IPS-15b (cell line): ENCODE data around the gene TBXA2R.

Source experiments
- H3K27me3 ChIP-seq: one replicate; pipeline ENCODE4 v1.6.1; 2013; ENCODE audit warnings: low read length; ENCODE audit not compliant: control insufficient read depth, insufficient read depth
- H3K36me3 ChIP-seq: one replicate; pipeline ENCODE4 v1.6.1; 2013; ENCODE audit warnings: low read length; ENCODE audit not compliant: control insufficient read depth, insufficient read depth
- H3K4me1 ChIP-seq: one replicate; pipeline ENCODE4 v1.6.1; 2013; ENCODE audit warnings: mild to moderate bottlenecking, low read length; ENCODE audit not compliant: control insufficient read depth, insufficient read depth
- H3K4me3 ChIP-seq: one replicate; pipeline ENCODE4 v1.5.1; 2013; ENCODE audit warnings: low read depth, low read length
- H3K9ac ChIP-seq: one replicate; pipeline ENCODE4 v1.6.1; 2013; ENCODE audit warnings: low read depth, mild to moderate bottlenecking, low read length
- H3K9me3 ChIP-seq: one replicate; pipeline ENCODE4 v1.6.1; 2013; ENCODE audit warnings: mild to moderate bottlenecking, low read length; ENCODE audit not compliant: control insufficient read depth, insufficient read depth

Gene TBXA2R

DNA sequence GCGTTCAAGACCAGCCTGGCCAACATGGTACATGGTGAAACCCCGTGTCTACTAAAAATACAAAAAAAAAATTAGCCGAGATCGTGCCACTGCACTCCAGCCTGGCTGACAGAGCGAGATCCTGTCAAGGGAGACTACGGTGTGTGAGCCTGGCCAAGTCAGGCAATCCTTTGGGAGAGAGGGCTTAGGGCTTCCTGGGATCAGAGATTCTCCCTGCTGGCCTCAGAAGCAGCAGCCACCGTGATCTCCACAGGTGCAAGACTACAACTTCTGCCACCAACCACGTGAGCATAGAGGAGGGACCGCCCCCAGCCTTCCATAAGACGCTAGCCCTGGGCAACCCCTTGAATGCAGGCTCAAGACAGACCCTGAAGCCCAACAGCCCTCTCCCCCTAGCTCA, 56.9 kb downstream of the TBXA2R start:
- H3K9ac ChIP-seq, result no peak overlapping the region
- no peaks in the 10 kb centered on the region for H3K4me1 ChIP-seq
- no peaks in the 10 kb centered on the region for H3K27me3 ChIP-seq
- no peak overlapping the region for H3K4me3 ChIP-seq
- no peaks in the 10 kb centered on the region for H3K9me3 ChIP-seq
- H3K36me3 ChIP-seq, result peaks cover 20% of the 10 kb centered on the region

DNA sequence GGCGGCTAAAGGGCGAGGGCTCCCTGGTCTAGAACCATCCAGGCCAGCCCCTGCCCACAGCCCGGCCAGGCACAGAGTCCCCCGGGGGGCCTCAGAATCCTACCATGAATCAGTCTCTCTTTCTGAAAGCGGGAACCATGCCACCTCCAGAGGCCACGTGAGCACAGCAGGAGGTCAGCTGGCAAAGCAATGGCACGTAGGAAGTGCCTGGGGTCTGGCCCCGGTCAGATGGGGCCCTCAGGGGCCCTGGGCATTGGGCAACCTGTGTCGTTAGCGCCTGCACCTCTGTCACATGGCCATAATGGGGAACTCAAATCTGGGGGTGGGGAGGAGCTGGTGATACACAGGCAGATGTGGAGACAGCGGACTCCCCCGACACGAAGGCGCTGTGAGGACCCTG, 58.1 kb downstream of the TBXA2R start:
- Histone ChIP-seq H3K27me3 (no peaks in the 10 kb centered on the region), H3K4me3 (no peak overlapping the region), H3K4me1 (no peaks in the 10 kb centered on the region), H3K9me3 (no peaks in the 10 kb centered on the region), H3K36me3 (peaks cover 20% of the 10 kb centered on the region), H3K9ac (no peak overlapping the region)

DNA sequence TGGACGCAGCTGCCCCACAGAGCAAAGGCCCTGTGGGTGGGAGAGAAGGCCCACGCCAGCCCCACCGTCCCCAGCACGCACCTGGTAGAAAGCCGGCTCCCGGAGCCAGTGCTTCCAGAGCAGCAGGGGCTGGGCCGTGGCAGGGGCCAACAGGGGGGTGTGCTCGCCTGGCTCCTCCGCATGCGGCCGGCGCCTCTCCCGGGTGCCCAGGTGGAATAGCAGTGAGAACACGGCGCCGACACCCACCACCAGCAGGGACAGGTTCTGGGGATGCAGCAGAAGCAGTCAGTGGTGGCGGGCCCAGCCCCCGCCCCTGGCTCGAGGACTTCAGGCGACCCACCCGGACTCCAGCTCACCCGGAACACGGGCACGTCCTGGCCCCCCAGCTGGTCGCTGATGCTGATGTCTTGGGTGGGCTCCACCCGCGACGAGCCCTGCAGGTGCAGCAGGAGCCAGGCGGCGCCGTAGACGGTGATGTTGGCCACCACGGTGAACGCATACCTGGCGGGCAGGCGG, 58.9 kb downstream of the TBXA2R start:
- no peaks in the 10 kb centered on the region for H3K4me1 ChIP-seq
- no peak overlapping the region for H3K9ac ChIP-seq
- no peak overlapping the region for H3K4me3 ChIP-seq
- H3K9me3 ChIP-seq, result no peaks in the 10 kb centered on the region
- H3K36me3 ChIP-seq, result peaks cover 23% of the 10 kb centered on the region
- H3K27me3 ChIP-seq, result no peaks in the 10 kb centered on the region

GRCh38 chr19:3547301-3547731, 59.4 kb downstream of the TBXA2R start:
- Histone ChIP-seq H3K36me3 (peaks cover 25% of the 10 kb centered on the region), H3K4me1 (no peaks in the 10 kb centered on the region), H3K9ac (no peak overlapping the region), H3K27me3 (no peaks in the 10 kb centered on the region), H3K4me3 (no peak overlapping the region), H3K9me3 (no peaks in the 10 kb centered on the region)

- Histone ChIP-seq H3K4me3 (no peak overlapping the region), H3K27me3 (no peaks in the 10 kb centered on the region), H3K9ac (no peak overlapping the region), H3K9me3 (no peaks in the 10 kb centered on the region), H3K36me3 (peaks cover 25% of the 10 kb centered on the region), H3K4me1 (no peaks in the 10 kb centered on the region)
Observed at GRCh38 chr19:3546119-3546518, 60.6 kb downstream of the TBXA2R start.

DNA sequence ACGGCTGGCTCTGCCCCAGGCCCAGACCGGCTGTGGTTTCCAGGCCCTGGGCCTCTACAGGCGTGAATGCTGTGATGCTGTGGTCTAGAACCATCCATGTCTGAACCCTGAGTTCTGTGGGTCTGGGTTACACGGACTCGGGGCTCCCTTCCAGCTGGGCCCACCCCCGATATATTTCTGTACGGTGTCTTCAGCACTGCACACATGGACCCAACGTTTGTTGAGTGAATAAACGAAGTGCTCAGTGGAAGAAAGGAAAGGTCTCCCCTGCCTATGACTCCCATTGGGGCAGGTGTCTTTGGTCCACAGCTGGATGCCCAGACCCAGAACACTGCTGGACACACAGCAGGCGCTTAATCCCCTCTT, 61.0 kb downstream of the TBXA2R start:
- no peaks in the 10 kb centered on the region for H3K27me3 ChIP-seq
- H3K4me3 ChIP-seq, result no peak overlapping the region
- no peak overlapping the region for H3K9ac ChIP-seq
- no peaks in the 10 kb centered on the region for H3K4me1 ChIP-seq
- H3K36me3 ChIP-seq, result peaks cover 22% of the 10 kb centered on the region
- no peaks in the 10 kb centered on the region for H3K9me3 ChIP-seq

GRCh38 chr19:3544742-3545668, 61.7 kb downstream of the TBXA2R start:
- Histone ChIP-seq H3K9me3 (no peaks in the 10 kb centered on the region), H3K36me3 (peaks cover 22% of the 10 kb centered on the region), H3K4me3 (no peak overlapping the region), H3K27me3 (no peaks in the 10 kb centered on the region), H3K9ac (no peak overlapping the region), H3K4me1 (no peaks in the 10 kb centered on the region)
